Lower lobe of right lung (tissue), 2 donors: ENCODE results near the gene TSPAN9. TPM values are rescaled to one million over a fixed set of nuclear protein-coding genes. Genes with fewer than 3 reads are reported as not detected.

Source experiments
- ATAC-seq, 2 donors: fragments of 200-7000 bp; cut with Tn5 transposase; one replicate each; pipeline ENCODE4 v1.9.1; 2020 to 2022; ENCODE audit warnings: mild to moderate bottlenecking in 2 of 2, moderate library complexity in 2 of 2
- DNase-seq: peaks from one replicate; pipeline ENCODE4 v3.0.0-alpha.2; 2020
- H3K27ac ChIP-seq: fragments of 200-600 bp; one replicate; pipeline ENCODE4 v1.8.0; 2022
- H3K27me3 ChIP-seq: fragments of 200-600 bp; one replicate; pipeline ENCODE4 v1.8.0; 2022; ENCODE audit warnings: low read depth
- H3K36me3 ChIP-seq: fragments of 200-600 bp; one replicate; pipeline ENCODE4 v1.8.0; 2022; ENCODE audit warnings: mild to moderate bottlenecking
- H3K4me1 ChIP-seq: fragments of 200-600 bp; one replicate; pipeline ENCODE4 v1.8.0; 2022
- H3K4me3 ChIP-seq: fragments of 200-600 bp; one replicate; pipeline ENCODE4 v1.8.0; 2022; ENCODE audit warnings: mild to moderate bottlenecking
- H3K9me3 ChIP-seq: fragments of 200-600 bp; one replicate; pipeline ENCODE4 v1.8.0; 2022
- CTCF ChIP-seq: fragments of 200-600 bp; IDR thresholded peaks from one replicate; pipeline ENCODE4 v1.8.0; 2022; ENCODE audit warnings: antibody characterized with exemption, mild to moderate bottlenecking
- intact Hi-C: fragments of 100-400 bp; cut with DNase I; formaldehyde crosslinking; loops from one replicate; pipeline ENCODE4 v1.11.0; 2022
- total RNA-seq: library from RNA; stranded (reverse); fragmentation: NEBNext Ultra II Directional; extraction: Animal tissue kit (Norgen Biotek cat#: 25700); gene quantifications from one replicate; pipeline ENCODE4 v1.2.1, GENCODE V29; 2021
- donor health status: DM: no; HTN: yes; CAD: no; lungs with severe emphysema.

TSPAN9 gene
- total RNA-seq, 1 donor from 2014 or later: 61.1 TPM

DNA sequence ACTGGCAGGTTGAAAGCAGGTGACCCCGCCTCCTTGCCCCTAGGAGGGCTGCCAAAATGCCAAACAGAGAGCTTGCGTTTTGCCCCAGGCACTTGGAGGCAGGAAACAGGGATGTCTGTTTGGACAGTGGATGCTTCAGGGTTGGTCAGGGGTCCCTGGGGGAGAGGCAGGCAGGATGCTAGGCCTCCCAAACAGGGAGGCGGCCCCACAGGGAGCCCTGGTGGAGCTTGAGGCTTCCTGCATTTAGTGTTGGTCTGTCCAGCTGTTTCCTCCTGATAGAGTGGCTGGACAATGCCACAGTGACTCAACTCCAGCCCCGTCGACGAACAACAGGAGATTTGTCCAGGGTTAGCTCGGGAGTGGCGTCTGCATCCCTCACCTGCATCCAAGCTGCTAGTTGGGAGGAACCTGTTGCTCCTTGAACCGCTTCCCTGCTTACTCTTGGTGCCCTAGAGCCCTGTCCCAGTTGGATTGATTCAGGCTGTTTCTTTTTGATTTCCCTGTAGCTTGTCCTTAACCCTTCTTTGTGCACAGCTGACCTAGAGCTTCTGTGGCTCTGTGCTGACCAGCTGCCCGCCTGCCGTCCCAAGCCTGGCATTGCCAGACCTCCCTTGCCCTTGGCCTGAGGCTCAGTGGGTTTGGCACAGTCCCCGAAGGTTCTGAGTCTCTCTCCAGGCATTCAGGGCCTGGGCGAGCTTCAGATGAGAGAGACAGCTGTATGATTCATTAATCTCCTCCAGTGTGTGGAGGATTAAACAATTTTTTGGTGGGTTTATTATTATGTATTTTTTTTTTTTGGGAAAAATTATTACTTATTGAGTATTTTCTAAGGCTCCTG, 45.9 kb downstream of the TSPAN9 start:
- intact Hi-C loops: no loop called here
- H3K4me3 ChIP-seq: no peak overlapping the region
- no peaks in the 10 kb centered on the region for H3K27me3 ChIP-seq
- DNase-seq (no peak), ATAC-seq (peak; percentile 18 to 45)
- no peaks in the 10 kb centered on the region for H3K9me3 ChIP-seq
- peaks cover 44% of the 10 kb centered on the region for H3K4me1 ChIP-seq
- no peaks in the 10 kb centered on the region for H3K36me3 ChIP-seq
- peak; percentile 28 for TF ChIP-seq CTCF
- H3K27ac ChIP-seq: peak overlapping the region; percentile 63

GRCh38 chr12:3123729-3124128, 46.5 kb downstream of the TSPAN9 start:
- peaks cover 40% of the 10 kb centered on the region for H3K4me1 ChIP-seq
- no peak for TF ChIP-seq CTCF
- H3K27ac ChIP-seq: peak overlapping the region; percentile 63
- no peak overlapping the region for H3K4me3 ChIP-seq
- DNase-seq: no peak
- H3K27me3 ChIP-seq: no peaks in the 10 kb centered on the region
- no peaks in the 10 kb centered on the region for H3K9me3 ChIP-seq
- intact Hi-C loops: no loop called here
- no peaks in the 10 kb centered on the region for H3K36me3 ChIP-seq
- ATAC-seq: no peak

DNA sequence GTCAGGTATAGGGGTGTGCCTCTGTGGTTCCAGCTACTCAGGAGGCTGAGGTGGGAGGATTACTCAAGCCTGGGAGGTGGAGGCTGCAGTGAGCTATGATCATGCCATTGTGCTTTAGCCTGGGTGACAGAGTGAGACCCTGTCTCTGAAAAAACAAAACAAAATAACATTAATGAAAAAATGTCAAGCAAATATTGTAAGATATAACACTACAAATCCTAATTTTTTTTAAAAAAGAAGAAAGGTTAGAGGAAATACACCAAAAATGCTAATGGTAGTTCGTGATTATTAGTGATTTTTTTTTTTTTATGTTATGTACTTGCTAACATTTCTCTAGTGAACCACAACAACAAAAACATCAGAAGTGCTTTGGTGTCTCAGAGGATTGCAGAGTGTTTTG, 47.7 kb downstream of the TSPAN9 start:
- H3K9me3 ChIP-seq: no peaks in the 10 kb centered on the region
- H3K4me3 ChIP-seq: no peak overlapping the region
- H3K27ac ChIP-seq: no peak overlapping the region
- no peaks in the 10 kb centered on the region for H3K36me3 ChIP-seq
- ATAC-seq (no peak), DNase-seq (no peak)
- H3K27me3 ChIP-seq: no peaks in the 10 kb centered on the region
- intact Hi-C loops: no loop called here
- peaks cover 36% of the 10 kb centered on the region for H3K4me1 ChIP-seq
- no peak for TF ChIP-seq CTCF

GRCh38 chr12:3125674-3126073, 48.5 kb downstream of the TSPAN9 start:
- Histone ChIP-seq H3K9me3 (no peaks in the 10 kb centered on the region), H3K4me1 (peaks cover 36% of the 10 kb centered on the region), H3K27ac (no peak overlapping the region), H3K36me3 (no peaks in the 10 kb centered on the region), H3K27me3 (no peaks in the 10 kb centered on the region), H3K4me3 (no peak overlapping the region)
- ATAC-seq (no peak), DNase-seq (no peak)
- no peak for TF ChIP-seq CTCF
- intact Hi-C loops: no loop called here

DNA sequence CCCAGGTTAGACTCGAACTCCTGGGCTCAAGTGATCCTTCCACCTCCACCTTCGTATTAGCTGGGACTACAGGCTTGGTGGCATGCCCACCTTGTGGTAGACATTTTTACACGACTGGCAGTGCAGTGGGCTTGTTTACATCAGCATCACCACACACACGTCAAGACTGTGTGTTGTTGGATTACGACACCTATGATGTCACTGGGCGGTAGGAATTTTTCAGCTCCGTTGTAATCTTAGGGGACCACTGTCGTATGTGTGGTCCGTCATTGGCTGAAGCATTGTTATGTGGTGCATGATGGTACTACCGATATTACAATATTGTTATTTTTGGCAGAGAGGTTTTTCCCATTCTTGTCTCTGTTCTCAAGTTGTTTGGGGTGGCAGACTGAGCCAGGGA, 50.7 kb downstream of the TSPAN9 start:
- Histone ChIP-seq H3K9me3 (no peaks in the 10 kb centered on the region), H3K27ac (no peak overlapping the region), H3K27me3 (no peaks in the 10 kb centered on the region), H3K4me3 (no peak overlapping the region), H3K36me3 (no peaks in the 10 kb centered on the region), H3K4me1 (peaks cover 37% of the 10 kb centered on the region)
- intact Hi-C loops: no loop called here
- no peak for TF ChIP-seq CTCF
- DNase-seq (no peak), ATAC-seq (no peak)
